NCI-H146 treated with DMSO at 0.1 percent for 48 hours (cell line): ENCODE measurements around the gene GDF7.

Experiments
- DNase-seq: peaks from one replicate; lab custom pipeline; 2025; ENCODE audit not compliant: unreplicated experiment; lab: John Stamatoyannopoulos, UW

Gene GDF7

DNA sequence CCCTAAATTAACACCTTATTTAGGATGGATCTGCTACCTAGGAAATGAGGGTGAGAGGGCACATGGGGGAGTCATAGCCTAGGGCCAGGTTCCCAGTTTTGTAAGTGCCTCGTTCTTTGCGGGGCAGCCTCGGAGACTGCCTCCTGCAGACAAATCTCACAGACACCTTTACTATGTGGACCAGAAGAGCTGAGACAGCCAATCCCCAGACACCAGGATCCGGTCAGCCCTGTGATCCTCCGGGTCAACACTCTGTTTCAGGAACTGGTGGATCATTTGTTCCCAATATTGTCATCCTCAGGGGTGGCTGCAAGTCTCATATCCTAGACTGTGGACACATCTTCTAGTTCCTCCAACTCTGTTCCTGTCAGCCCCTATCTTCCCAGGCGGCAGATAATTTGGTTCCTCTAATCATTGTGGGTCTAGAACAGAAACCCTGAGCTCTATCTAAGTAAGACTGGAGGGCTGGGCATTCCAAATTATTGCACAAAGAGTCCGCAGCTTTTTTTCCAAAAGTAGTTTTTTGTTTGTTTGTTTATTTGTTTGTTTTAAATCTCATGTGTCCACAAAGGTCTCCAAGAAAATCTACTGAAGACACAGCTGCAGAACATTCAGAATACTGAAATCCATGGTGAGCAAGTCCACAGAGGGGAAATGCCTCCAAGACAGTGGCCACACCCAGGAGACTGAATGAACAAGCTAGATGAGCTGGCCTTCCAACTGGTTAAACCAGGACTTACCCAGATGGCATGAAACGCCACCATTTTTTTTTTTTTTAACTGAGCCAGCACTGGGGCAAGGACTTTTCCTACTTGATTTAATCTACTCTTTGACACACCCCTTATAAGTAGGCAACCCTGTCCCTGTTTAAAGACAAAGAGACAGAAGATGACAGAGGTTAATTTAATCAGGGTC lies 6.2 kb upstream of the GDF7 start:
- DNase-seq: no peak

- DNase-seq: peak; percentile 26
Measured at GRCh38 chr2:20661421-20662307, 5.3 kb upstream of the GDF7 start.

DNA sequence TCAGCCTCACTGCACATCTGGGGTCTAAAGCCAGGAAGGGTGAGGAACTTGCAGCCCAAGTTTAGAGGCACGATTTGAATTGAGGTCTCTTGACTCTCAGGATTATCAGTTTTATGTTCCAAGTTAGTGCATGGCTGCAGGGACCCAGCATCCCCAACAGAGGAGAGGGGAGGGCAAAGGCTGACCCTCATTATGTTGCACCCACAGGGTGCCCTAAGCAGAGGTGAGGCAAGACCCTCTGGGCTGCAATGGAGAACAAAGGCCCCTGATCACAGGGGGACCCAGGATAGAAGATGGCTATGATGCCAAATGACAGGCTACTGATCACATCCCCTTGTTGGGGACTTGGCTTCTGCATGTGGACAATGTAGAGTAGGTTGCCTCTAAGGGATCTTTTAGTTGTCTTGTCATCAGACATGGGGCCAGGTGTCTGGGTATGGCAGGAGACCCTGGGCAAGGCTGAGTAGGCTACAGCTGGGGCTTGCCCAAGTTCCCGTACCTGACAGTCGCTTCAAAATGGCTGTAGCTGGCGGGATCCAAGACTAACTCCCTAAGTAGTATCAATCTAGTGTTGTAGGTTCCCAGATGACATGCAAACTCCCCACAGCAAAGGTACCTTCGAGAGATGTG lies 4.5 kb upstream of the GDF7 start:
- no peak for DNase-seq

GRCh38 chr2:20663196-20664070 lies 3.5 kb upstream of the GDF7 start:
- DNase-seq: no peak

- DNase-seq: no peak
Measured at GRCh38 chr2:20664071-20664390, 2.9 kb upstream of the GDF7 start.

- no peak for DNase-seq
Measured at GRCh38 chr2:20664431-20665242, 2.3 kb upstream of the GDF7 start.

DNA sequence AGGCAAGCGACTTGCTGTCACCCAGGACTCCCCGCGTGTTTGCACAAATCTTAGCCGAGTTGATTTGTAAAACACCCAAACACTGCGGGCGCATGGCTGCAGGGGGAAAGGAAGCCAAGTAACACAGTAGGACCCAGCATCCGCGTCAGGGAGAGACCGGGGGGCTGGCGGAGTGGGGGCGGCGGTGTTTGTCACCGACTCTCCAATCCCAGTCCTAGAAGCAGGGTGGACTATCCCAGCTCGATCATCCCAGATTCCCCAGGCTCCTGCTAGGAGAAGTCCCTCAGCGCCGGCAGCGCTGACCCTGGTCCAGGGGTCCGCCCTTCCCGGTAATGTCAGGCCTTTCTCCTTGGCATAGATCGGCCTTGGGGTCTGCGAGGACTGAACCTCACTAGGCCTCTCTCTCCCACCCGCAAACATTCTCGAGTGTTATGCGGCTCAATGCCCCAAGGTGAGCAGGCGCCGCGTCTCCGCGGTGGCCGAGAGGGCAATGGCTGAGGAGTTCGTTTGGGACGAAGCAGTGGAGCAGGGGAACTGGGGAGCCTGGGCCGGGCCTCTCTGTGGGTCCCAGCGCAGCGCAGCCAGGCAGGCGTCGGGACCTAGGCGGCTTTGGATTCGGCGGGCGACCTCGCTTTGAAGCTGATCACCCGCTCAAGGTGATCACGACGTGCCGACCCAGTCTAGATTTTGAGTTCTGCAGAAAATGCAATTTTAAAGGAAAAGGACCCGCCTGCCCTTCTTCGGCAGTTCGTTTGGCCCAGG lies 1.5 kb upstream of the GDF7 start:
- no peak for DNase-seq

GRCh38 chr2:20666005-20666303 lies 990 bp upstream of the GDF7 start:
- no peak for DNase-seq

GRCh38 chr2:20667151-20667530 lies 197 bp downstream of the GDF7 start:
- DNase-seq: no peak

GRCh38 chr2:20667531-20668401 lies 822 bp downstream of the GDF7 start:
- no peak for DNase-seq

GRCh38 chr2:20668451-20668850 lies 1.5 kb downstream of the GDF7 start:
- DNase-seq: no peak

GRCh38 chr2:20668871-20669475 lies 2.0 kb downstream of the GDF7 start:
- DNase-seq: no peak

DNA sequence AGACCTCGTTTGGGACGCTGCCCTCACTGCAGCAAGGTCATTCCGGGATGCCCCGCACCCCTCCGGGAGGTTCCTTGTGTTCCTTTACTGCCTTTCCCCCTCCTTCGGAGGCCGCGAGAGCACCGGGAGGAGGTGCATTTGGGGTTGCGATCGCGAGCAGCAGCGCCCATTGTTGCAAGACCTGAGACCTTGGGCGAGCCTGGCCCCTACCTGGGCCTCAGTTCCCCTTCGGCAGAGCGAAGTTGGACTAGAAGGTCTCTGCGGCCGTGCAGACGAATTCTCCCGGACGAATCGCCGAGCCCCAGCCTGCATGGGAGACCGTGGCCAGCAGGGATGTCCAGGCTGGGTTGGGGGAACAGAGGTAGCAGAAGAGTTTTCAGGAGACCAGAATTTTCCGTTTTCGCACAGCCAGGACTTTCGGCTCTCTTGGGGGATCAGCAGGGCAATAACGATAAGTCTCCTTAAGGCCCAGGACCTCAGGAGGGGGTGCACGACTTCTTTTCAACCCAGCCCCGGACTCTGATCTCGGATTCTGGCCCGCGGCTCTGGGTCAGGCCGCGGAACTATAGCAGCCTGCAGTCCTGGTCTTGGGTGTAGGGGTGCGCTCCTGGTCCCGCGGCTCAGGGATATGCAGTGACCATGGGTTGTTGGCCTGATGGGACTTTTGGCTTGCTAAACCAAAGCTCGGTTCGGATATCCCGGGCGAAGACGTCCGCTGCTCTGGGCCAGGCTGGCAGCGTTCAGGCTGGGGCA lies 2.8 kb downstream of the GDF7 start:
- DNase-seq: no peak

GRCh38 chr2:20670315-20671035 lies 3.5 kb downstream of the GDF7 start:
- DNase-seq: no peak

- no peak for DNase-seq
Measured at GRCh38 chr2:20671036-20671735, 4.2 kb downstream of the GDF7 start.

- DNase-seq: no peak
Measured at GRCh38 chr2:20671736-20672080, 4.8 kb downstream of the GDF7 start.
